Smooth muscle cell (in vitro differentiated cells): ENCODE data around the gene ZFP3. TPM values are rescaled to one million over a fixed set of nuclear protein-coding genes. Genes with fewer than 3 reads are reported as not detected.

Experiments
- DNase-seq: peaks from one replicate; lab custom pipeline; 2025; ENCODE audit not compliant: unreplicated experiment; lab: John Stamatoyannopoulos, UW
- H2AFZ ChIP-seq: fragments of 200-600 bp; sonication (generic); 2 replicates; pipeline ENCODE4 v1.6.0; 2016; ENCODE audit warnings: antibody characterized with exemption, low read depth, mild to moderate bottlenecking
- H3F3A ChIP-seq: fragments of 200-600 bp; sonication (generic); 2 replicates; pipeline ENCODE4 v1.6.0; 2017; ENCODE audit warnings: antibody characterized with exemption, low read depth
- H3K27ac ChIP-seq: fragments of 200-600 bp; sonication (generic); 2 replicates; pipeline ENCODE4 v1.5.1; 2016; ENCODE audit warnings: low read depth, mild to moderate bottlenecking
- H3K27me3 ChIP-seq: fragments of 200-600 bp; sonication (generic); 2 replicates; pipeline ENCODE4 v1.6.1; 2016; ENCODE audit warnings: low read depth, mild to moderate bottlenecking
- H3K36me3 ChIP-seq: fragments of 200-600 bp; sonication (generic); 2 replicates; pipeline ENCODE4 v1.5.1; 2016; ENCODE audit warnings: low read depth
- H3K4me1 ChIP-seq: fragments of 200-600 bp; sonication (generic); 2 replicates; pipeline ENCODE4 v1.5.1; 2016; ENCODE audit warnings: low read depth
- H3K4me2 ChIP-seq: fragments of 200-600 bp; sonication (generic); 2 replicates; pipeline ENCODE4 v1.6.0; 2016; ENCODE audit warnings: mild to moderate bottlenecking
- H3K4me3 ChIP-seq: fragments of 200-600 bp; sonication (generic); 2 replicates; pipeline ENCODE4 v1.5.1; 2016; ENCODE audit warnings: mild to moderate bottlenecking
- H3K79me2 ChIP-seq: fragments of 200-600 bp; sonication (generic); 2 replicates; pipeline ENCODE4 v1.6.0; 2016; ENCODE audit warnings: low read depth, mild to moderate bottlenecking
- H3K9ac ChIP-seq: fragments of 200-600 bp; sonication (generic); 2 replicates; pipeline ENCODE4 v1.6.0; 2016; ENCODE audit warnings: low read depth
- H3K9me3 ChIP-seq: fragments of 200-600 bp; sonication (generic); replicated peaks from 2 replicates; pipeline ENCODE4 v1.5.1; 2016; ENCODE audit warnings: low read depth
- H4K20me1 ChIP-seq: fragments of 200-600 bp; sonication (generic); 2 replicates; pipeline ENCODE4 v1.6.0; 2016; ENCODE audit warnings: low read depth
- CTCF ChIP-seq: fragments of 200-600 bp; sonication (generic); IDR thresholded peaks from 2 replicates; pipeline ENCODE4 v1.5.1; 2017; ENCODE audit warnings: borderline replicate concordance, mild to moderate bottlenecking, antibody characterized with exemption; ENCODE audit not compliant: insufficient read depth, poor library complexity, severe bottlenecking
- WGBS: methylation state at CpG from one replicate; pipeline ENCODE4 v1.1.7; 2016; ENCODE audit warnings: low lambda C conversion rate; 5-methylcytosine and 5-hydroxymethylcytosine counted together
- polyA plus RNA-seq: library from polyadenylated mRNA; unstranded; fragments of >200 nt; fragmentation: Nextera tagmentation; extraction: Ambion mirVana; gene quantifications from 2 replicates; pipeline ENCODE4 v1.2.1, GENCODE V29; 2016
- total RNA-seq: library from RNA; depleted of rRNA; stranded (reverse); fragments of >200 nt; gene quantifications from 2 replicates; pipeline ENCODE4 v1.2.3, GENCODE V29; 2014

ZFP3 gene
- total and polyA plus RNA-seq, 2 experiments from 2014 or later = 0.13 to 0.22 TPM

- DNase-seq = no peak
- Histone ChIP-seq H3K4me2 (peak overlapping the region; percentile 57), H3K27me3 (no peaks in the 10 kb centered on the region), H3K79me2 (no peaks in the 10 kb centered on the region), H3F3A (no peaks in the 10 kb centered on the region), H3K9me3 (no peaks in the 10 kb centered on the region), H3K4me3 (peak overlapping the region; percentile 32), H3K4me1 (no peaks in the 10 kb centered on the region), H2AFZ (no peak overlapping the region), H4K20me1 (no peaks in the 10 kb centered on the region), H3K27ac (no peak overlapping the region), H3K9ac (no peak overlapping the region), H3K36me3 (no peaks in the 10 kb centered on the region)
- no peak for TF ChIP-seq CTCF
- 85% methylated on average over 14 of the region's 14 CpGs for WGBS
Measured at GRCh38 chr17:5077781-5078105, 524 bp upstream of the ZFP3 start.

- no peaks in the 10 kb centered on the region for H3K4me1 ChIP-seq
- no peaks in the 10 kb centered on the region for H3K79me2 ChIP-seq
- no peaks in the 10 kb centered on the region for H3F3A ChIP-seq
- no peaks in the 10 kb centered on the region for H3K27me3 ChIP-seq
- H3K4me2 ChIP-seq = no peak overlapping the region
- no peak for DNase-seq
- no peaks in the 10 kb centered on the region for H3K9me3 ChIP-seq
- H4K20me1 ChIP-seq = no peaks in the 10 kb centered on the region
- H2AFZ ChIP-seq = no peak overlapping the region
- no peak overlapping the region for H3K9ac ChIP-seq
- TF ChIP-seq CTCF = no peak
- H3K4me3 ChIP-seq = no peak overlapping the region
- 87% methylated on average over 3 of the region's 3 CpGs for WGBS
- H3K36me3 ChIP-seq = no peaks in the 10 kb centered on the region
- H3K27ac ChIP-seq = no peak overlapping the region
Measured at GRCh38 chr17:5080591-5080990, 2.3 kb downstream of the ZFP3 start.

DNA sequence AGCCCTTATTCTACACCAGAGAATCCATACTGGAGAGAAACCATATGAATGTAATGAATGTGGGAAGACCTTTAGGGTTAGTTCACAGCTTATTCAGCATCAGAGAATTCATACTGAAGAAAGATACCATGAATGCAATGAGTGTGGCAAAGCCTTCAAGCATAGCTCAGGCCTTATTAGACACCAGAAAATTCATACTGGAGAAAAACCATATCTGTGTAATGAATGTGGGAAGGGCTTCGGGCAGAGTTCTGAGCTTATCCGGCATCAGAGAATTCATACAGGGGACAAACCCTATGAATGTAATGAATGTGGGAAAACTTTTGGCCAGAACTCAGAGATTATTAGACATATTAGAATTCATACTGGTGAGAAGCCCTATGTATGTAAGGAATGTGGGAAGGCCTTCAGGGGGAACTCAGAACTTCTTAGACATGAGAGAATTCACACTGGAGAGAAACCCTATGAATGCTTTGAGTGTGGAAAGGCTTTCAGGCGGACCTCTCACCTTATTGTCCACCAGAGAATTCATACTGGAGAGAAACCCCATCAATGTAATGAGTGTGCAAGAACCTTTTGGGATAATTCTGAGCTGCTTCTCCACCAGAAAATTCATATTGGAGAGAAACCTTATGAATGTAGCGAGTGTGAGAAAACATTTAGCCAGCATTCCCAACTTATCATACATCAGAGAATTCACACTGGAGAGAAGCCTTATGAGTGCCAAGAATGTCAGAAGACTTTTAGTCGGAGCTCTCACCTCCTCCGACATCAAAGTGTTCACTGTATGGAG lies 14.1 kb downstream of the ZFP3 start:
- H3K4me3 ChIP-seq = no peak overlapping the region
- H3K9me3 ChIP-seq = peaks cover 30% of the 10 kb centered on the region
- H3K27me3 ChIP-seq = no peaks in the 10 kb centered on the region
- 92% methylated on average over 6 of the region's 6 CpGs for WGBS
- no peak for DNase-seq
- H3K4me2 ChIP-seq = no peak overlapping the region
- H3K9ac ChIP-seq = no peak overlapping the region
- no peak for TF ChIP-seq CTCF
- no peaks in the 10 kb centered on the region for H4K20me1 ChIP-seq
- H3F3A ChIP-seq = no peaks in the 10 kb centered on the region
- no peaks in the 10 kb centered on the region for H3K4me1 ChIP-seq
- no peaks in the 10 kb centered on the region for H3K79me2 ChIP-seq
- H3K27ac ChIP-seq = no peak overlapping the region
- H2AFZ ChIP-seq = no peak overlapping the region
- H3K36me3 ChIP-seq = no peaks in the 10 kb centered on the region

DNA sequence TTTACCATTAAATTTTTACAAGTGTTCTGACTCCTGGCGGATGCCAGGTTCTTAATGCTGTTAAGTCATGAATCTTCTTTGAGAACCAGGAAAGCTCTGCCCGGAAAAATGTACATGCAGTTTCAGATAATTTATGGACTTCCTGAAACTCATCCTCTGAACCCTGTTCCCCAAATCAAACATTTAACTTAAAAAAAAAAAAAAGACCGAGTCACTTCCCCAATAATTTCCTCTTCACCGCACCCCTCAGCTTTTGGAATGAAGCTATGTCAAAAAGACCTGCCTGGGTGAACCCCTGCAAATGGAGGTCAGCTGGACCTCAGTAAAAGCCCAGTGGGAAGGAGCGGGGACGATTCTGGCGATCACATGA lies 18.4 kb downstream of the ZFP3 start:
- TF ChIP-seq CTCF = no peak
- peaks cover 13% of the 10 kb centered on the region for H3K9me3 ChIP-seq
- H3K9ac ChIP-seq = no peak overlapping the region
- no peaks in the 10 kb centered on the region for H3K4me1 ChIP-seq
- H3F3A ChIP-seq = no peaks in the 10 kb centered on the region
- no peaks in the 10 kb centered on the region for H4K20me1 ChIP-seq
- H3K79me2 ChIP-seq = no peaks in the 10 kb centered on the region
- H3K27me3 ChIP-seq = no peaks in the 10 kb centered on the region
- H2AFZ ChIP-seq = peak overlapping the region; percentile 54
- no peak for DNase-seq
- 72% methylated on average over 7 of the region's 7 CpGs for WGBS
- H3K27ac ChIP-seq = no peak overlapping the region
- peak overlapping the region; percentile 55 for H3K4me3 ChIP-seq
- H3K36me3 ChIP-seq = no peaks in the 10 kb centered on the region
- H3K4me2 ChIP-seq = peak overlapping the region; percentile 85
